Spleen (tissue), 11 donors: ENCODE measurements around the gene RTN4R. TPM values are rescaled to one million over a fixed set of nuclear protein-coding genes. Genes with fewer than 3 reads are reported as not detected.

Experiments
- DNase-seq: peaks from one replicate; pipeline ENCODE4 v3.0.0-alpha.2; 2020
- H3K27ac ChIP-seq, 8 donors: fragments of 200-600 bp; sonication (generic) in 7 of 8; 1 replicate in 4 of 8; 2 replicates in 4 of 8; pipeline versions ENCODE4 v1.5.0 to v1.8.0; 2016 to 2021; ENCODE audit warnings: inconsistent platforms in 4 of 8, mild to moderate bottlenecking in 4 of 8, moderate library complexity in 1 of 8
- H3K27me3 ChIP-seq, 7 donors: fragments of 200-600 bp; sonication (generic) in 6 of 7; replicated peaks in 1 of 7; 1 replicate in 4 of 7; 2 replicates in 3 of 7; pipeline versions ENCODE4 v1.5.0 to v1.8.0; 2016 to 2021; ENCODE audit warnings: inconsistent platforms in 3 of 7, mild to moderate bottlenecking in 1 of 7
- H3K36me3 ChIP-seq, 6 donors: fragments of 200-600 bp; sonication (generic) in 5 of 6; 1 replicate in 4 of 6; 2 replicates in 2 of 6; pipeline versions ENCODE4 v1.5.0 to v1.8.0; 2016 to 2021; ENCODE audit warnings: inconsistent platforms in 2 of 6
- H3K4me1 ChIP-seq, 6 donors: fragments of 200-600 bp; sonication (generic) in 5 of 6; 1 replicate in 3 of 6; 2 replicates in 3 of 6; pipeline versions ENCODE4 v1.5.0 to v1.8.0; 2016 to 2021; ENCODE audit warnings: inconsistent platforms in 3 of 6
- H3K4me3 ChIP-seq, 8 donors: fragments of 200-600 bp; sonication (generic) in 7 of 8; 1 replicate in 4 of 8; 2 replicates in 4 of 8; pipeline versions ENCODE4 v1.5.0 to v1.8.0; 2016 to 2021; ENCODE audit warnings: inconsistent platforms in 4 of 8, mild to moderate bottlenecking in 4 of 8, moderate library complexity in 2 of 8
- H3K9me3 ChIP-seq, 8 donors: fragments of 200-600 bp; sonication (generic) in 7 of 8; 1 replicate in 4 of 8; 2 replicates in 4 of 8; pipeline versions ENCODE4 v1.5.0 to v1.8.0; 2016 to 2021; ENCODE audit warnings: inconsistent platforms in 4 of 8
- POLR2A ChIP-seq, 3 donors: fragments of 450-650 bp; IDR thresholded peaks; one replicate each; pipeline ENCODE4 v1.5.1; 2017; ENCODE audit warnings: antibody characterized with exemption in 3 of 3, mild to moderate bottlenecking in 1 of 3
- POLR2AphosphoS5 ChIP-seq, 3 donors: sonication (generic); formaldehyde crosslinking; IDR thresholded peaks; one replicate each; pipeline ENCODE4 v1.5.1; 2017; ENCODE audit warnings: antibody characterized with exemption in 3 of 3
- WGBS, 5 donors: extraction: QIAGEN DNeasy Blood & Tissue Kit in 3 of 5; methylation state at CpG; one replicate each; pipeline versions ENCODE4 v1.1.5 to v1.1.7; 2013 to 2018; 5-methylcytosine and 5-hydroxymethylcytosine counted together
- intact Hi-C: fragments of 100-400 bp; cut with DNase I; formaldehyde crosslinking; loops from one replicate; pipeline ENCODE4 v1.15.0; 2023; ENCODE audit warnings: low total_unique reads
- polyA plus RNA-seq, 3 donors: library from polyadenylated mRNA; stranded (reverse); fragments of 200-250 nt; gene quantifications; one replicate each; pipeline ENCODE4 v1.2.1, GENCODE V29; 2013
- total RNA-seq, 7 donors: library from RNA; depleted of rRNA in 3 of 7; stranded (reverse); fragments of >200 nt in 3 of 7; fragmentation: NEBNext Ultra II Directional in 4 of 7; extraction: Animal tissue kit (Norgen Biotek cat#: 25700) in 4 of 7; gene quantifications; one replicate each; pipeline versions ENCODE4 v1.1.0 to v1.2.1, GENCODE V29; 2016 to 2021
- TF ChIP-seq, protein P1 (sequence below), 11 experiments: fragments of 200-600 bp in 7 of 11; fragments of 450-650 bp in 4 of 11; sonication (generic) in 4 of 11; IDR thresholded peaks in 8 of 11; conservative IDR thresholded peaks in 3 of 11; 1 replicate in 7 of 11; 2 replicates in 4 of 11; pipeline versions ENCODE4 v1.4.0 to v1.8.0; 2016 to 2021; ENCODE audit warnings: antibody characterized with exemption in 11 of 11, inconsistent platforms in 4 of 11, mild to moderate bottlenecking in 1 of 11
- donor health status: healthy with polysubstance abuse.
- donor health status: DM: no; HTN: no; CAD: no; lungs with moderate emphysema.
- donor health status: DM: no; HTN: no; CAD: no.
- donor health status: Bipolar disorder and iron deficiency.
- donor health status: healthy.
- donor health status: DM: no; HTN: no; CAD: no.
- donor health status: DM: yes; HTN: yes; CAD: no.

Gene RTN4R
- total and polyA plus RNA-seq, 10 donors, result 1.5 to 11.8 (median 6.1) TPM

GRCh38 chr22:20213833-20214708 lies 54.0 kb downstream of the RTN4R start:
- no peaks in the 10 kb centered on the region for H3K27me3 ChIP-seq
- TF ChIP-seq, protein P1, sequence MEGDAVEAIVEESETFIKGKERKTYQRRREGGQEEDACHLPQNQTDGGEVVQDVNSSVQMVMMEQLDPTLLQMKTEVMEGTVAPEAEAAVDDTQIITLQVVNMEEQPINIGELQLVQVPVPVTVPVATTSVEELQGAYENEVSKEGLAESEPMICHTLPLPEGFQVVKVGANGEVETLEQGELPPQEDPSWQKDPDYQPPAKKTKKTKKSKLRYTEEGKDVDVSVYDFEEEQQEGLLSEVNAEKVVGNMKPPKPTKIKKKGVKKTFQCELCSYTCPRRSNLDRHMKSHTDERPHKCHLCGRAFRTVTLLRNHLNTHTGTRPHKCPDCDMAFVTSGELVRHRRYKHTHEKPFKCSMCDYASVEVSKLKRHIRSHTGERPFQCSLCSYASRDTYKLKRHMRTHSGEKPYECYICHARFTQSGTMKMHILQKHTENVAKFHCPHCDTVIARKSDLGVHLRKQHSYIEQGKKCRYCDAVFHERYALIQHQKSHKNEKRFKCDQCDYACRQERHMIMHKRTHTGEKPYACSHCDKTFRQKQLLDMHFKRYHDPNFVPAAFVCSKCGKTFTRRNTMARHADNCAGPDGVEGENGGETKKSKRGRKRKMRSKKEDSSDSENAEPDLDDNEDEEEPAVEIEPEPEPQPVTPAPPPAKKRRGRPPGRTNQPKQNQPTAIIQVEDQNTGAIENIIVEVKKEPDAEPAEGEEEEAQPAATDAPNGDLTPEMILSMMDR (IDR thresholded peaks at IDR 0.05 in 8 of 11, conservative IDR thresholded peaks at IDR 0.05 in 3 of 11), result no peak
- TF ChIP-seq POLR2AphosphoS5 (IDR thresholded peaks at IDR 0.05), result no peak
- TF ChIP-seq POLR2A (IDR thresholded peaks at IDR 0.05), result no peak
- no peak overlapping the region for H3K4me3 ChIP-seq
- H3K9me3 ChIP-seq, result no peaks in the 10 kb centered on the region
- DNase-seq, result no peak
- H3K4me1 ChIP-seq, result peaks cover 0 to 48% (median 27%) of the 10 kb centered on the region in 6 donors
- 74 to 85% (median 77%) methylated on average over 14 to 33 of the region's 33 CpGs for WGBS, 5 donors
- no peak overlapping the region for H3K27ac ChIP-seq
- intact Hi-C loops, result no loop called here
- H3K36me3 ChIP-seq, result no peaks in the 10 kb centered on the region

- H3K27me3 ChIP-seq, result no peaks in the 10 kb centered on the region
- 63 to 78% (median 74%) methylated on average over 19 to 27 of the region's 27 CpGs for WGBS, 5 donors
- peak in 1 of 3 donors; percentile 39 for TF ChIP-seq POLR2AphosphoS5 (IDR thresholded peaks at IDR 0.05)
- no peak for TF ChIP-seq POLR2A (IDR thresholded peaks at IDR 0.05)
- TF ChIP-seq, protein P1 (IDR thresholded peaks at IDR 0.05 in 8 of 11, conservative IDR thresholded peaks at IDR 0.05 in 3 of 11), result no peak
These were observed 55.1 kb downstream of the RTN4R start for GRCh38 chr22:20212754-20213699.

DNA sequence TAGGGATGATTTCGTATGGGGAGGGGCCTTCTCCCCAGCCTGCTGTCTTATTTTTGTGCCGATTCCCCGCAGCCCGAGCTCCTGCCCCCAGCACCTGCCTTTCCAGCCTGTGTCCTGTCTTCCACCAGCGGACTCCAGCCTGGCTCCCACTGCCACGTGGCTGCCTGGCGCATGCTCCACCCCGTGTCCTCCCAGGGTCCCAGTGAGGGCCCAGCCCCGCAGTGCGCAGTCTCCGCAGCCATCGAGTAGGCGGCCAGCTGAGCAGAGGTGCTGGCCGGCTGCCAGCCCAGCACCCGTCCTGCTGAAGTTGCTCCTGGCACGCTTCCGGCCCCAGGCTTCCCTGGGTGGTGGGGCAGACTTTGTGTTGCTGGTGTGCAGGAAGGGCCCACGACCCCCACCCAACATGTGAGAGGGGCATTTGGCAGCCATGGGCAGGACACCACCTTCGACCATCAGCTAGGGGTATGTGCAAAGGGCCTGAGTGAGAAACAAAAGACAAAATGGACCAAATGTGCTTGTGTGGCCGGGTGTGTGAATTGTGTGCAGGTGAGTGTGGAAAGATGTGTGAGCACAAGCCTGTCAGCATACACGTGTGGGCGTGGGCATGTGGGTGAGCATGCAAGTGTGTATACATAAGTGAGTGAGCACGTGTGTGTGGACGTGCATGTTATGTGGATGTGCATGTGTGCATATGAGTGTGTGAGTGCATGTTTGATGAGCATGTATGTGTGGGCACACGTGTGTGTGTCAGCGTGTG lies 55.9 kb downstream of the RTN4R start:
- DNase-seq, result no peak
- intact Hi-C loops, result no loop called here
- Histone ChIP-seq H3K4me3 (no peak overlapping the region), H3K27ac (peak overlapping the region in 4 of 8 donors; percentile 5 to 43 (median 20)), H3K4me1 (peaks cover 9 to 67% (median 38%) of the 10 kb centered on the region in 6 donors), H3K27me3 (no peaks in the 10 kb centered on the region), H3K36me3 (no peaks in the 10 kb centered on the region), H3K9me3 (no peaks in the 10 kb centered on the region)
- 73 to 85% (median 76%) methylated on average over 24 to 26 of the region's 26 CpGs for WGBS, 5 donors
- TF ChIP-seq, protein P1 (IDR thresholded peaks at IDR 0.05 in 8 of 11, conservative IDR thresholded peaks at IDR 0.05 in 3 of 11), result no peak
- peak in 2 of 3 donors; percentile 47 to 67 for TF ChIP-seq POLR2AphosphoS5 (IDR thresholded peaks at IDR 0.05)

More at GRCh38 chr22:20212754-20213699, 55.1 kb downstream of the RTN4R start:
- H3K4me3 ChIP-seq, result no peak overlapping the region
- H3K9me3 ChIP-seq, result no peaks in the 10 kb centered on the region
- H3K4me1 ChIP-seq, result peaks cover under 1 to 58% (median 30%) of the 10 kb centered on the region in 6 donors
- no peak for DNase-seq
- no peak overlapping the region for H3K27ac ChIP-seq
- no peaks in the 10 kb centered on the region for H3K36me3 ChIP-seq
- intact Hi-C loops, result no loop called here
